ENCODE results near the gene SLC35F1.

GRCh38 chr6:118356054-118356453, 449.0 kb downstream of the SLC35F1 start:
- TF ChIP-seq CTCF (IDR thresholded peaks at IDR 0.05; ENCODE audit: low read length) (no peak), EZH2 (IDR thresholded peaks at IDR 0.05; ENCODE audit: borderline replicate concordance, low read length) (no peak)
